IPS DF 19.7 (cell line): Measurements from ENCODE around the gene NCOA1.
"Not testable (repeated sequence)": the region's sequence is repeated elsewhere in the genome, so short reads cannot be mapped to it uniquely, and the experiment has no call there.

Experiments
- DNase-seq: peaks from one replicate; pipeline ENCODE4 v3.0.0-alpha.2; 2013; ENCODE audit warnings: low read depth, low spot score

NCOA1 gene

GRCh38 chr2:24490690-24491541, at the start of gene NCOA1:
NCOA1 (plus strand) TSS chr2:24491254; CDS start chr2:24658678, 167,424 bp downstream.
- DNase-seq = no peak

DNA sequence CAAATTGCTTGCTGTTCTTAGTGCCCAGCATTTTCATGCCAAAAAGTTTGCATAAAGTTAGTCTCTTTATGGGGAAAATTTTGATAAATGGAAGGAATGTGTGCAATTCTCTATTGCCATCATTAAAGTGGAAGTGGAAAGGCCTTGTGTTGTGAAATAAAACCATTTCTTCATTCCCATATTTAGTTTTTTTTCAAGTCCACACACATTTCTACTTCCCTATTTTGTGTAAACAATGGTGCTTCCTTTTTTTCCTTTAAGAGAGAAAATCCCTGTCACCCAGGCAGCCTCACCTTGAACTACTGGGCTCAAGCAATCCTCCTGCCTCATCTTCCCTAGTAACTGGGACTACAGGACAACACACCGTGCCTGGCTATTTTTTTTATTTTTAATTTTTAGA, 42.3 kb upstream of the NCOA1 start:
- no peak for DNase-seq

- no peak for DNase-seq
These were observed 41.7 kb upstream of the NCOA1 start for GRCh38 chr2:24449344-24449743.

- no peak for DNase-seq
These were observed 39.1 kb upstream of the NCOA1 start for GRCh38 chr2:24451805-24452501.

GRCh38 chr2:24452502-24452885, 38.6 kb upstream of the NCOA1 start:
- no peak for DNase-seq

- DNase-seq = no peak
These were observed 37.5 kb upstream of the NCOA1 start for GRCh38 chr2:24453379-24454073.

- no peak for DNase-seq
These were observed 36.8 kb upstream of the NCOA1 start for GRCh38 chr2:24454294-24454693.

DNA sequence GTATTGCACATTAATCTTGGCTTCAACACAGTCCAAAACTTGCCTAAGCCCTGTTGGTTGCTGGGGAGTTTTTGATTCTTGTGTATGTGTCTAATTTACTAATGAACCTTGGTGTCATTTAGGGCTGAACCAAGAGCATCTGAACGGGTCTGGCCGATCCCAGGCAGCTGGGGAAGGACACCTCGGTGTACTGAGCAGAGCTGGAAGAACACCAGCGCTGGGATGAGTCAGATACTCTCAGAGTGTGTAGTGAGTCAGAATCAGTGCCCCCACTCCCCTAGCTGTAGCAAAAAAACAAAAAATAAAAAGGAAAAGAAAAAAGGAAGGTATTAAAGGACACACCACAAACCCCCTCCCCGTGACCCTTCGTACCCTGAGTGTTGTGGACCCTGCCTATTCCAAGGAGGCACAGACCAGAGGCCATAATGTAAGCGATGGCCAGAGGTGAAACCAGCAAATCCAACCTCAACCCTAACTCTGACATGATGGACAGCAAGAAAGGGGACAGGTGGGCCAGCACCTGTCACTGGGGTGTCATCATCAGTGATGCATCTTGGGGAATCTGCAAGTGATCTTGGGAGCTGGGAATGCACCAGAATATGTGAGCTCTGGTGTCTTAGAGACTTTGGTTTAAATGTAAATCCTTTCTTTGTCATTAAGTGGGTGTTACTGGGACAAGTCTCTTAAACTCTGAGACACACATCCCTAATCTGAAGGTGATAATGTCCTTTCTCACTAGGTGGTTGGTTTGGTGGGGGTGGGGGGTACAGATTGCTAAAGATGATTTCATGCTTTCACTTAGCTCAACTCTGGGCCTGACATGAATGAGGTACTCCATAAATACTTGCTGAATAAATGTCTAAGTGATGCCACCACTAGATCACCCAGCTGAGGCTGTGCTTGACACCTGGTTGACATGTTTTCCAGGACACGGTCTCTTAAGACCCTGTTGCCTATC, 34.2 kb upstream of the NCOA1 start:
- DNase-seq = no peak

DNA sequence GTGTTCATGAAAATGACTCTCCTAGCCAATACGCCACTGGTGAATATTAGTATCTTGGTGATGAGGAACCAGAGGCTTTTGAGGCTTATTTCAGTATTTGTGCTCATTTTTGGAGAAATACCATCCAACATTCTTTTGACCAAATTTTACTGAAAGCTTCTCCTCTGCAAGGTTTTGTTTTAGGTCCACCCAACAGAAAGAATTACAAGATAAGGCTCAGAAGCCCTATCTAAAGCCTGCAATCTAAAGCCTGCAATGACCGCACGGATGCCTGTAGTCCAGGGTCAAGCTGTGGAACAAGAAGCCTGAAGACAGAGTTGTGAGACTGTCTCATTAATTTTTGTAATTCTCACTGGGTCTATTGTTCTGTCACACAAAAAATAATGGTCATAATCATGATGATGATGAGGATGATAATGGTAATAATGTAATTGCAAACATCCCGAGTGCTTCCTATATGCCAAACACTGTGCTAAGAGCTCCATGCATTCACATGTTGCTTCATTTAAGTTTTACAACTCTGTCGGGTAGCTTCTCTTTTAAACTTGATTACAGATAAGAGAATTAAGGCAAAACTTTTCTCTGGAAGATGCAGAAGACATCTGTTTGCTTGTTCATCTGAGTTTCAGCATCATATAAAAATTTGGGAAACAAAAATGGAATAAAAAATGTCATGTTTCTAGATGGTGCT, 33.2 kb upstream of the NCOA1 start:
- no peak for DNase-seq

- DNase-seq = no peak
These were observed 31.6 kb upstream of the NCOA1 start for GRCh38 chr2:24459224-24460161.

DNA sequence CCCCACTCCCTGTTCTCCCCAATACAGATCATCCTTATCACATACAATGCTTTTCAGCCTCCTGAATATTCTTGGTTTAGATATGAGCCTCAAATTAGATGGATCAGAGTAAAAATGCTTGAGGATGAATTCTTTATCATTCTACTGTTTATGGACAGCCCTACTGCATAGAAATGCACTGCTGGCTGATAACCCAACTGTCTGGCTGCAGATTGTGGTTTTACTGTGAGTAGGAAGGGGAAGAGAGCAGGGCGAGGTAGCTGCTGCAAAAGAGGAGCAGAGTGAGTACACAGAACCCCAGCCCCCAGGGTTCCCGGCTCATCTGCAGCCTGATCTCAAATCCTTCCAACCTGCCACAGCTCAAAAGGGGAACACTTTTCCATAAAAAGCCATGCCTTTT, 29.4 kb upstream of the NCOA1 start:
- no peak for DNase-seq

- DNase-seq = no peak
These were observed 27.8 kb upstream of the NCOA1 start for GRCh38 chr2:24463271-24463670.

DNA sequence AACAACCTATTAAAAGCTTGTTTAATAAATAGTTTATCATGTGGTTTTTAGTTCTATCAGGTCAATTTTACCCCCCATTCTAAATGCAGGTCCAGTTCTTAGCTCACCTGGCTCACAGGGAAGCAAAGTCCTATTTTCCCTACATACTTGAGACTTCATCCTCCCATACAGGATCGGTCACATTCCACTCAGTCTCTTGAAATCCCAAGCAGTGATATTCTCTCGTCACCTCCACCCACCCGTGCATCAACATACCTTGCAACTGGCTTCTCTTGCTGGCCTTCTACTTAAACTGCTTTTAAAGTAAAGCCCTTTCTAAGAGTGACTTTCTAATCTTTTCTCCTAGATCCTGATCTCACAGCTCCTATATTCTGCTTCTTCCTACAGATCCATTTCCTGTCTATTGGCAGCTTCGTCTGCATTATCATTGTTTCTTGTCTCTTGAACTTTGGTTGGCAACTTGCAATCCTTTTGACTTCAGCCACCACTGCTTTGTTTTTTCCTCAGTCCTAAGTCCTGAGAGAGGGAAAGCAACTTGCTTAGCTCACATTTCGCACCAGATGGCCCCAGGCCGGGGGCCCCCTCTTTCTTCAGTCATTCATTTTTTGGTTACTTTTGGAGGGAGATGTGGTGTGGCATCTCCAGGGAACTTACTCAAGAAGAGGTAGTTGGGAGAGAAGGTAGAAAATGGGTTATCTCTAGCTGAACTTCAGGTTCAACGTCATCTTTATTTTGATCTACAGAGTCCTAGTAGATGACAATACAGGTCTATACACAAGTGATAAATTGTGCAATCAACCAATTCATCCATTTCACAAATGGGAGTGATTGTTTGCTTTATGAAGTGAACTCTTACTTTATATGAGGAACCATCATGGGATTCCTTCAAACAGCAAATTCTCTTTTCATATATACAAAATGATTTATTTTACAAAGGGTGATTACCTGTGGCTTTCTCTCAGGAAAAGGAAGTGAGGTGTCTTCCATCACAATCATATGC, 23.9 kb upstream of the NCOA1 start:
- no peak for DNase-seq

DNA sequence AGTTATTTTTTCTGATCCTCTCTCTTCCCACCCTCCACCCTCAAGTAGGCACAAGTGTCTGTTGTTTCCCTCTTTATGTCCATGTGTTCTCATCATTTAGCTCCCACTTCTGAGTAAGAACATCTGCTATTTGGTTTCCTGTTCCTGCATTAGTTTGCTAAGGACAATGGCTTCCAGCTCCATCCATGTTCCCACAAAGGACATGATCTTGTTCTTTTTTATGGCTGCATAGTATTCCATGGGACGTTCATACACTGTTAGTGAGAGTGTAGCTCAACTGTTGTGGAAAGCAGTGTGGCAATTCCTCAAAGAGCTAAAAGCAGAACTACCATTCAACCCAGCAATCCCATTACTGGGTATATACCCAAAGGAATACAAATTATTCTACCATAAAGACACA, 22.6 kb upstream of the NCOA1 start:
- not testable (repeated sequence) for DNase-seq

DNA sequence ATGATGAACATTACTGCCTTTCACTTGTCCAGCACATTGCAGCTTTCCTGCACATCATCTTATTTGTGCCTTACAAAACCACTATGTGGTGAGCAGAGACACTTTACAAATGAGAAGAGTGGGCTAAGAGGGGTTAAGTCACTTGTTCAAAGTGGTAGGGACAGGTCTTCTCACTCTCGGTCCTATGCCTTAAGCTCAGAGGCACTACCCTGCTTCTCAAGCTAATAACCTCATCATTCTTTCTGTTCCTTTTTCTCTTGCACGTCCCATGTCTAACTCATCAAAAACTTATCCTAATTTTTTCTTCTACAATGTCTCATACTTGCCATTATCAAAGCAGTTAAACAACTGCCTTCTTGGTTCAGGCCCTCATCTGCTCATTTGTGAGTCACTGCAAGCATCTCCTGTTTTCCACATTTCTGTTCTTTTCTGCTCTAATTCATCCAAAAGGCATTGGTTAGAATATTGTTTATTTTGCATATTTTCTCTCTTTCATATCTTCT, 21.9 kb upstream of the NCOA1 start:
- DNase-seq = no peak

DNA sequence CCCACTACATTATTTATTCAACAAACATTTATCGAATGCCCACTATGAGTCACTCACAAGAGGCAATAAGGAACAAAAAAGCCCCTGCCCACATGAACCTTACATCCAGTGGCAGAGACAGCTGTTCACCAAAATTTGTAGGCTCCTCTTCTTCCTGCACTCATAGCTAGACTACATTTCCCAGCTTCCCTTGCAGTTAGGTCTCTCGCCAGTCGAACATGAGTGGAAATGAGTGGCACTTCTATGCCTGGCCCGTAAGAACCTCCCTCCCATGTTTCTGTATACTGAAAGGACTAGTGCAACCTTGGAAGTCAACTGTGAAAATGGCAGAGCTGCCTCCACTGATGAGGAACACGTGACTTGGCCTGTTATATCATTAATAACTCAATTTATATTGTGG, 19.4 kb upstream of the NCOA1 start:
- DNase-seq = no peak

DNA sequence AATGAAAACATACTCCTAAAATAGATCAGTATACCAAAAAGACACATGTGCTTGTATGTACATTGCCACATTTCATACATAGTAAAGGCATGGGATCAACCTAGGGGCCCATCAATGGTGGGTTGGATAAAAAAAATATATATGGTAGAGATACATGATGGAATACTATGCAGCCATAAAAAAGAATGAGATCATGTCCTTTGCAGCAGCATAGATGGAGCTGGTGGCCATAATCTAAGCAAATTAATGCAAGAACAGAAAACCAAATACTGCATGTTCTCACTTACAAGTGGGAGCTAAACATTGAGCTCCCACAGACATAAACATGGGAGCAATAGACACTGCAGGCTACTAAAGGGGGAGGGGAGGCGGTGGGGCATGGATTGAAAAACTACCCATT, 18.6 kb upstream of the NCOA1 start:
- no peak for DNase-seq

- DNase-seq = no peak
These were observed 17.4 kb upstream of the NCOA1 start for GRCh38 chr2:24473626-24474025.
